ENCODE results near the gene UTS2B.

DNA sequence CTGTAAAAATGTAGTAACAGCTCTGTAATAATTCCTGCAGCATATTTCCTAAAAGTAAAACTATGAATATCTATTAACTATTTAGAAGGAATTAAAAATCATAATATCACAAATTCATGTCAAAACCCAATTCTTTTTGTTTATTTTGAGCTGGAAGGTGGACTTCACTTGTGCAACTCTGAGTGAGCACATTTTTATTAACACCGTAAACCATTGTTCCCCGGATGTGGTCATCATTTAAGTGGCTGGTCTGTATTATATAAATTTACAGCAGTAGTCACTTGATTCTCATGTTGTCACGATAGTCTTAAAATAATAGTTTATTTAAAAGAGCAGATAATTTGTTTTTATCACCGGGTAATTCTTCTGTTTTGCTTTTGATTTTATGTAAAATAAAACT, 43.0 kb upstream of the UTS2B start:
- TF ChIP-seq POLR2A (IDR thresholded peaks at IDR 0.05) (no peak), CTCF (IDR thresholded peaks at IDR 0.05) (no peak)
